ENCODE data around the gene OR7C2. TPM values are rescaled to one million over a fixed set of nuclear protein-coding genes. Genes with fewer than 3 reads are reported as not detected.

OR7C2 gene
- total RNA-seq, 2 donors from 2014 or later = not detected

- Histone ChIP-seq H3K4me1 (ENCODE audit: control insufficient read depth, insufficient read depth, low read length) (no peaks in the 10 kb centered on the region), H3K36me3 (ENCODE audit: control insufficient read depth, insufficient read depth, low read length) (no peaks in the 10 kb centered on the region), H3K4me3 (ENCODE audit: low read length) (no peak overlapping the region), H3K9me3 (ENCODE audit: control insufficient read depth, low read length) (peaks cover 21% of the 10 kb centered on the region), H3K27ac (ENCODE audit: low read depth, low read length) (no peak overlapping the region), H3K9ac (ENCODE audit: extremely low read depth, low read length, poor library complexity, severe bottlenecking) (no peak overlapping the region), H3K27me3 (ENCODE audit: control insufficient read depth, insufficient read depth, low read length, poor library complexity, severe bottlenecking) (peaks cover 5% of the 10 kb centered on the region)
- H3K4me1 Mint-ChIP-seq = no peaks in the 10 kb centered on the region
- WGBS, 2 experiments (ENCODE audit: insufficient coverage in 1 of 2, insufficient read length in 1 of 2) = 81 to 90% methylated on average over 16 to 27 of the region's 27 CpGs
- H3K27ac Mint-ChIP-seq = no peak overlapping the region
- H3K27me3 Mint-ChIP-seq (ENCODE audit: insufficient read depth) = peaks cover 8% of the 10 kb centered on the region
- H3K36me3 Mint-ChIP-seq (ENCODE audit: low read depth) = no peaks in the 10 kb centered on the region
- H3K9me3 Mint-ChIP-seq = peaks cover 36% of the 10 kb centered on the region
- no peak for DNase-seq
- H3K4me3 Mint-ChIP-seq = no peak overlapping the region
- TF ChIP-seq CTCF (conservative IDR thresholded peaks at IDR 0.05) = no peak
Measured at GRCh38 chr19:14972676-14973075, 31.4 kb downstream of the OR7C2 start.

- WGBS, 2 experiments (ENCODE audit: insufficient coverage in 1 of 2, insufficient read length in 1 of 2) = 77 to 84% methylated on average over 2 to 4 of the region's 4 CpGs
- H3K9me3 ChIP-seq (ENCODE audit: control insufficient read depth, low read length) = peaks cover 11% of the 10 kb centered on the region
Measured at GRCh38 chr19:14974488-14974887, 33.2 kb downstream of the OR7C2 start.

GRCh38 chr19:14977128-14977527, 35.8 kb downstream of the OR7C2 start:
- 63 to 71% methylated on average over 3 to 5 of the region's 5 CpGs for WGBS, 2 experiments (ENCODE audit: insufficient coverage in 1 of 2, insufficient read length in 1 of 2)
- H3K9me3 Mint-ChIP-seq = peaks cover 14% of the 10 kb centered on the region
- Histone ChIP-seq H3K36me3 (ENCODE audit: control insufficient read depth, insufficient read depth, low read length) (no peaks in the 10 kb centered on the region), H3K9me3 (ENCODE audit: control insufficient read depth, low read length) (no peaks in the 10 kb centered on the region), H3K9ac (ENCODE audit: extremely low read depth, low read length, poor library complexity, severe bottlenecking) (no peak overlapping the region), H3K27me3 (ENCODE audit: control insufficient read depth, insufficient read depth, low read length, poor library complexity, severe bottlenecking) (peaks cover 41% of the 10 kb centered on the region), H3K27ac (ENCODE audit: low read depth, low read length) (no peak overlapping the region), H3K4me1 (ENCODE audit: control insufficient read depth, insufficient read depth, low read length) (no peaks in the 10 kb centered on the region), H3K4me3 (ENCODE audit: low read length) (no peak overlapping the region)
- peaks cover 44% of the 10 kb centered on the region for H3K27me3 Mint-ChIP-seq (ENCODE audit: insufficient read depth)
- H3K4me1 Mint-ChIP-seq = no peaks in the 10 kb centered on the region
- H3K4me3 Mint-ChIP-seq = no peak overlapping the region
- H3K27ac Mint-ChIP-seq = no peak overlapping the region
- no peak for TF ChIP-seq CTCF (conservative IDR thresholded peaks at IDR 0.05)
- DNase-seq = no peak
- no peaks in the 10 kb centered on the region for H3K36me3 Mint-ChIP-seq (ENCODE audit: low read depth)

More at GRCh38 chr19:14974488-14974887, 33.2 kb downstream of the OR7C2 start:
- H3K27ac Mint-ChIP-seq = no peak overlapping the region
- peaks cover 23% of the 10 kb centered on the region for H3K9me3 Mint-ChIP-seq
- H3K4me3 Mint-ChIP-seq = no peak overlapping the region
- DNase-seq = no peak
- Histone ChIP-seq H3K36me3 (ENCODE audit: control insufficient read depth, insufficient read depth, low read length) (no peaks in the 10 kb centered on the region), H3K9ac (ENCODE audit: extremely low read depth, low read length, poor library complexity, severe bottlenecking) (no peak overlapping the region), H3K4me3 (ENCODE audit: low read length) (no peak overlapping the region), H3K27ac (ENCODE audit: low read depth, low read length) (no peak overlapping the region), H3K4me1 (ENCODE audit: control insufficient read depth, insufficient read depth, low read length) (no peaks in the 10 kb centered on the region), H3K27me3 (ENCODE audit: control insufficient read depth, insufficient read depth, low read length, poor library complexity, severe bottlenecking) (peaks cover 22% of the 10 kb centered on the region)
- no peaks in the 10 kb centered on the region for H3K4me1 Mint-ChIP-seq
- H3K36me3 Mint-ChIP-seq (ENCODE audit: low read depth) = no peaks in the 10 kb centered on the region
- peaks cover 24% of the 10 kb centered on the region for H3K27me3 Mint-ChIP-seq (ENCODE audit: insufficient read depth)
- TF ChIP-seq CTCF (conservative IDR thresholded peaks at IDR 0.05) = no peak
